ENCODE data around the gene RPL22. TPM values are rescaled to one million over a fixed set of nuclear protein-coding genes. Genes with fewer than 3 reads are reported as not detected.

RPL22 gene
- total RNA-seq, 1 experiment from 2014 or later = 181 TPM

DNA sequence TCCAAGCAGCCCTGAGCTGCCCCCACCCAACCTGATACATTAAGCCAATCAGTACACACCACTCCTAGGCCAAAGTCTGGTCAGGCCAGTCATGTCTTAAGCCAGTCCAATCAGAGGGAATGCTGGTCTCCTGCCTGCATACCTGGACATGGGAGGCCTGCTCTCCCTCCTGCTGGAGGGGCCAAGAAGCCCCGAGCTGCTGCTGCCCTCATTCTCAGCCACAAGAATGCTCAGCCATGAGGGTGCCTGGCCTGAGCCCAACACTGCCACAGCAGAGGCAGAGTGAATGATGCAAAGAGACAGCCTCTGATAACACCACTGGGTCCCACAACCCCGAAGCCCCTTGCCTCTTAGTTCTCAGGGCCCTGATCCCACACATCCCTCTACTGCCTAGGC is 42.3 kb downstream of the RPL22 start:
- peak; percentile 42 for DNase-seq (ENCODE audit: low read depth)

GRCh38 chr1:6154525-6155319 is 44.7 kb downstream of the RPL22 start:
- no peak for DNase-seq (ENCODE audit: low read depth)

- no peak for DNase-seq (ENCODE audit: low read depth)
Measured at GRCh38 chr1:6152882-6153281, 46.5 kb downstream of the RPL22 start.

- no peak for DNase-seq (ENCODE audit: low read depth)
Measured at GRCh38 chr1:6152181-6152580, 47.2 kb downstream of the RPL22 start.

- DNase-seq (ENCODE audit: low read depth) = no peak
Measured at GRCh38 chr1:6151291-6151822, 48.0 kb downstream of the RPL22 start.

DNA sequence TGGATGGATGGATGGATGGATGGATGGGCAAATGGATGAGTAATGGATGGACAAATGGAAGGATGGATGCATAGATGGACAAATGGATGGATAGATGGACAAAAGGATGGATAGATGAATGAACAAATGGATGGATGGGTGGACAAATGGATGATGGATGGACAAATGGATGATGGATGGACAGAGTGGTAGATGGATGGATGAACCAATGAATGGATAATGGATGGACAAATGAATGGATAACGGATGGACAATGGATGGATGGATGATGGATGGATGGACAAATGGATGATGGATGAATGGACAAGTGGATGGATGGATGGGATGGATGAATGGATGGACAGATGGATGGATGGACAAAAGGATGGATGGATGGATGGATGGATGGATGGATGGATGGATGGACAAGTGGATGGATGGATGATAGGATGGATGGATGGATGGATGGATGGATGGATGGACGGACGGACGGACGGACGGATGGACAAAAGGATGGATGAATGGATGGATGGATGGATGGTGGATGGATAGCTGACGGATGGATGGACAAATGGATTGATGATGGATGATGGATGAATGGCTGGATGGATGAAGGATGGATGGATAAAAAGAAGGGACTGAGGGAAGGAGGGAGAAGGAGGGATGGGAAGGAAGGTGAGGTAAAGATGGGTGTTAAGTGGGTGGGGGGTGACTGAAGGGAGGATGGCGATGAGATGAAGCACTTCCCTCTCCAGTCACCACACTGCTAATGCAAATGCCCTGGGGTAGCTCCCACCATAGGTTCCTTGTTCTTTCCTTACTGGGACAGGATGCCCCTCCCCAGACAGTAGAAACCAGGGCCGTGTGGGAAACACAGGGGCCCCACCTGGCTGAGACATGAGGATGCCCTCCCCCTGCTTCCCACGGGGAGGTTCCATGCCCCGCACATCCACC is 49.1 kb downstream of the RPL22 start:
- no peak for DNase-seq (ENCODE audit: low read depth)

- no peak for DNase-seq (ENCODE audit: low read depth)
Measured at GRCh38 chr1:6149597-6149996, 49.8 kb downstream of the RPL22 start.

DNA sequence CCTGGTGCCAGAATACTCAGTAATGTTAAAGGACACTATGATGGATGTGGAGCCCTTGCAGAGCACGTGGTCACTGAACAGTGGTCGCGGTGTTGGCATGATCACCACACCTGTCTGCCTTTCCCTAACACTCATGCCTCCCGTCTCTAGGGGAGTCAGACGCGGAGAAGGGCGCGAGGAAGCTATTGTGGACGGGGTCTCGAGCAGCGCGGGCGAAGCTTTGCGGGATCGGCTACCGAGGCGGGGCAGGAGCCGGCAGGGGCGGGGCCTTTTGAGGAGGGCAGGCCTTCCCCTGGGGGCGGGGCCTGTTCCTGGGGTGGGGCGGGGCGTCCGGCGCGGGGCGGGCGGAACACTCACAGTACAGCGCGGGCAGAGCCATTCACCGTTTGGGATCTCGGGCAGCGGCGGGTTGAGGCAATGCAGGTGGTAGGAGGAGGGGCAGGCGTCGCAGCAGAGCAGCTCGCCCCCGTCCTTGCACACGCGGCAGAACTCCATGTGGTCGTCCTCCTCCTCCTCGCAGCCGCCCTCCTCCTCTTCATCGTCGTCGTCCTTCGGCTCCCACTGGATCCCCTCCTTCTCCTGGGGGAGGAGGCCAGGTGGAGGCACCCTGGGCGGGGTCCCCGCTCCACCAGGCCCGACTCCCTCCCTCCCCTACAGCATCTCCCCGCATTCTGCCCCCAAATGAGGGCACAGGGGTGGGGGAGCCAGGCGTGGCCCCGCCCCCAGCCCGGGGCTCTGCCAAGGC is 50.7 kb downstream of the RPL22 start:
- no peak for DNase-seq (ENCODE audit: low read depth)

GRCh38 chr1:6145864-6146410 is 53.5 kb downstream of the RPL22 start:
- no peak for DNase-seq (ENCODE audit: low read depth)

DNA sequence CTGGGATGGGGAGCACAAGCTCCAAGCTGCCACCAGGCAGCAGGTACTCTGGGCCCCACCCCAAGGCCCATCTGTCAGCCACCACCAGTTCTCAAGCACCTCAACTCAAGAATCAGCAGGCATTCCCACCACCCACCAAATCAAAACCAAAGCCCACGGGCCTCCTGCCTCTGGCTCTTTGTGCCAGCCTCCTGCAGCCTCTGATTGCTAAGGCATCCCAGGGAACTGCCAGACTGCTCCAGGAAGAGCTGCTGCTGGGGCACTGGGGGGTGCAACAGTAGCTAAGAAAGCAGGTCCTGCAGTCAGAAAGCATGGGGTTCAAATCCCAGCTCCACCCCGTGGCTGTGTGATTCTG is 54.0 kb downstream of the RPL22 start:
- DNase-seq (ENCODE audit: low read depth) = no peak

- no peak for DNase-seq (ENCODE audit: low read depth)
Measured at GRCh38 chr1:6144647-6145395, 54.6 kb downstream of the RPL22 start.

- DNase-seq (ENCODE audit: low read depth) = no peak
Measured at GRCh38 chr1:6144175-6144574, 55.2 kb downstream of the RPL22 start.

DNA sequence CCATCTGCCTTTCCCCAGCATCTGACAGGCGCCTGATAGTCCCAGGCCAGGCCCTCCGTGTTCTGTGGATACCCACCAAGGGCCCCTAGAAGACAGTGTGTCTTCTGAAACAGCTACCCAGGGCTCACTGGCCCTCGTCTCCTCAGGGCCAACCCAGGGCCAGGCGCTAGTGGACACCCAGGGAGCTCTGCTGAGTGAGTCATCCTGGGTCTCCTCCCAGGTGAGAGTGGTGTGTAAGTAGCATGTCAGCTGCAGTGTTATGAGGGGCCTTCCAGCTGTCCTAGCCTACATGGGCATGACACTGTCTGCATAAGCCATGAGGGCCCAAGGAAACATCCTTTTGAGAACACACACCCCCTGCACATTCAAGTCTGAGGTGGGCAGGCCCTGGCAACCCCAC is 56.0 kb downstream of the RPL22 start:
- DNase-seq (ENCODE audit: low read depth) = no peak

DNA sequence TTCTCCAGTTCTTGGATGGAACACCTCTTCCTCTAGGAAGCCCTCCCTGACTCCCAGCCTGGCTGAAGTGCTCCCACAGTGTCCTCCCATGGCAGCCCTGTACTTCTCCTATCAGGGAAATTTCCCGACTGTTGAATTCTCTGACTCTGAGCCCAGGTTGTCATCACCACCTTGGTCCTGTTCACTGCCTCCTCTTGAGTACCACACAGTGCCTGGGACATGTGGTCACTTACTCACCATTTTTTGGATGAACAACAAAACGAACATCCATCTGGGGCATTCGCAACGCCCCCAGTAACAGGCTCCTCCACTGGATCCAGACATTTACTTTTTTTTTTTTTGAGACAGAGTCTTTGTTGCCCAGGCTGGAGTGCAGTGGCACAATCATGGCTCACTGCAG is 56.7 kb downstream of the RPL22 start:
- DNase-seq (ENCODE audit: low read depth) = no peak

GRCh38 chr1:6142036-6142621 is 57.3 kb downstream of the RPL22 start:
- DNase-seq (ENCODE audit: low read depth) = no peak

GRCh38 chr1:6141592-6141991 is 57.8 kb downstream of the RPL22 start:
- DNase-seq (ENCODE audit: low read depth) = no peak

- DNase-seq (ENCODE audit: low read depth) = no peak
Measured at GRCh38 chr1:6140413-6140812, 59.0 kb downstream of the RPL22 start.

DNA sequence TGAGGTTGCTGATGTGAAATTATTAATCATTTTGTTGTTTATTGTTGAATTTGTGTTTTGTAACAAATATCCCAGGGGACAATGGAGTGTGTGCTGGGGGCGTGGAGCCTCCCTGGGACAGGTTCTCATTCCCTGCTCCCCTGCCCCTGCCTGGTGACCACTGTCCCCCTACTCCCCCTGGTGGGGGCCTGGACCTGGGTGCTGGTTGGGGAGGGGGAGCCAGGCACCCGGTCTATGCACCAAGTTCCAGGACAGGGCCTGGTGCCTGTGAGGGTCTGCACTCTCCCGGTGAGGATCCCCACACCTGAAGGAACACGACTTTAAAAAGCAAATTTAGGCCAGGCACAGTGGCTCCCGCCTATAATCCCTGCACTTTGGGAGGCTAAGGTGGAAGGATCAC is 61.6 kb downstream of the RPL22 start:
- no peak for DNase-seq (ENCODE audit: low read depth)

DNA sequence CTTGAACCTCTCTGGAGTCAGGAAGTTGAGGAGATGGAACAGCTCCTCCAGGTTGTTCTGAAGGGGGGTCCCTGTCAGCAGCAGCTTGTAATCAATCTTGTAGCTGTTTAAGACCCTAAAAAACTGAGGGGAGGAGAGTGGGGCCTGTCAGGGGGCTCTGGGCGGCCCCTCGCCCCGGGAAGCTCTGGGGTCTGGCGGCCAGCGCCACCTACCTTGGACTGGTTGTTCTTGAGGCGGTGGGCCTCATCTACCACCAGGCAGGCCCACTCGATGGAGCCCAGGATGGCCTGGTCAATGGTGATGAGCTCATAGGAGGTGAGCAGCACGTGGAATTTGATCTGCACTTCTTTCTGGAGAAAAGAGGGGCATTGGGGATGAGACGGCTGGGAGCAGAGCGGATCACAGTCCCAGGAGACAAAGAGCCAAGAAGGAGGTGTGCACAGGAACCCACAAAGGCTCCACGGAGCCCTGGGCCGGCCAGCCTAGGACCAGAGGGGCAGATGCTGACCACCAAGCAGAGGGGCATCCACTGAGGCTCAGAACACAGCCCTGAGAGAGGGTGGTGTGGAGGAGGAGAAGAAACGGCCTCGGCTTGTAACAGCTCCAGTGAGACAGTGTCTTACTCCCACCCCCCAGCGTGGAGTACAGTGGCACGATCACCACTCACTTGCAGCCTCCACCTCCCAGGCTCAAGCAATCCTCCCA is 62.7 kb downstream of the RPL22 start:
- no peak for DNase-seq (ENCODE audit: low read depth)

Measured in HT1080 (cell line).